ENCODE measurements around the gene TIMP2. TPM values are rescaled to one million over a fixed set of nuclear protein-coding genes. Genes with fewer than 3 reads are reported as not detected.
"Not testable (repeated sequence)": the region's sequence is repeated elsewhere in the genome, so short reads cannot be mapped to it uniquely, and the experiment has no call there.

Gene TIMP2
- total RNA-seq, 1 experiment from 2014 or later = 145 TPM

- no peaks in the 10 kb centered on the region for H3K27me3 ChIP-seq
- DNase-seq = no peak
- H3K36me3 ChIP-seq = peaks cover 57% of the 10 kb centered on the region
- H3K4me3 ChIP-seq = no peak overlapping the region
- H3K9me3 ChIP-seq = no peaks in the 10 kb centered on the region
Observed at GRCh38 chr17:78900816-78901215, 24.4 kb downstream of the TIMP2 start.

DNA sequence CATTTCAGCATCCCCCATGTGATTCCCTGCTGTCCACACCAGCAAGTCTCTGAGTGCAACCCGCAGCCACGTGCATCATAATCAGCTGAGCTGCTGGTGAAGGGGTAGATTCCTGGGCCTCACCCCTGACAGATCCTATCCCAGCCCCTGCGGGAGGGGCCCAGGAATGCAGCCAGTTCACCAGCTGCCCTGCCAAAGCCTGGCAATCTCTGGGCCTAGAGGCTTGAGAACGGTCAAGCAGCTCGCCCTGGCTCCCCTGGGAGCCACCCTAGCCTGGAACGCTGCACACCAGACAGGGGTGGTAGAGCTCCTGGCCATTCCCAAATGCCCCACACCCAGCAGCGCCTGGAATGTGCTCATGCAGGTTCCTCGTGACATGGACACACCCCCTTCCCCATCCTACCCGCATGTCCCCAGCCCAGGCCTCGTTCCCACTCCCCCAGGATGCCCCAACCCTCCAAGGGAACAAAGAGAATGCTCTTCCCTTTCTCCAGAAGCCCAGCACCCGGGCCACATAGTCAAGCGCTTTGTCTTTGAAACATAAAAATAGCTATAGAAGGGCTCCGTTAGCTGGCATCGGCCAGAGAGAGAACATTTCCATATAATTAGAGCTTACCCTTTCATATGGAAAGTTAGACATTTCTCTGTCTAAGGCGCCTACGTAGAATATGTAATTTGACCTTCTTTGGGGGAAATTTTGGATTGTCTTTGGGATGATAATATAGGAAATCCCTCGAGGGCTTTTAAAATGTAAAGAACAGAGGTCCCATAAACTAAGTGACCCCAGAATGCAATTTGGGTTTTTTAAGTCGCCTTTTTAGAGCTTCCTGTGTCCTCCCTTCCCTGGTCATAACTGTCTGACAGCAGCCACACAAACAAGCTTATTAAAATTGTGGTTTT, 25.6 kb downstream of the TIMP2 start:
- H3K36me3 ChIP-seq = peaks cover 51% of the 10 kb centered on the region
- H3K9me3 ChIP-seq = no peaks in the 10 kb centered on the region
- H3K4me3 ChIP-seq = no peak overlapping the region
- peak; percentile 49 for DNase-seq
- H3K27me3 ChIP-seq = no peaks in the 10 kb centered on the region

DNA sequence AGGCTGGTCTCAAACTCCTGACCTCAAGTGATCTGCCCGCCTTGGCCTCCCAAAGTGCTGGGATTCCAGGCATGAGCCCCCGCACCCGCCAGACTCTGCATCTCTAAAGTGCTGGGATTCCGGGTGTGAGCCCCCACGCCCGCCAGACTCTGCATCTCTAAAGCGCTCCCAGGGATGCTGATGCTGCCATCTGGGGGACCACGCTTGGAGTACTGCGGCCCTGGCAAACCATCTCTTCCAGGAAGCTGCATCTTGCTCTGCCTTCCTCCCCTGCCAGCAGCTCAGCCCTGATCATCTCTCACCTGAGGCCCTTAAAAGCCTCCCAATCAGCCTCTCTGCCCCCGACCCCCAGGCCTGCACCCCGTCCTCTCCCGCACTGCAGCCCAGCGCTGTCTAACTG, 26.2 kb downstream of the TIMP2 start:
- DNase-seq = no peak
- no peaks in the 10 kb centered on the region for H3K9me3 ChIP-seq
- no peaks in the 10 kb centered on the region for H3K27me3 ChIP-seq
- peaks cover 46% of the 10 kb centered on the region for H3K36me3 ChIP-seq
- H3K4me3 ChIP-seq = no peak overlapping the region

DNA sequence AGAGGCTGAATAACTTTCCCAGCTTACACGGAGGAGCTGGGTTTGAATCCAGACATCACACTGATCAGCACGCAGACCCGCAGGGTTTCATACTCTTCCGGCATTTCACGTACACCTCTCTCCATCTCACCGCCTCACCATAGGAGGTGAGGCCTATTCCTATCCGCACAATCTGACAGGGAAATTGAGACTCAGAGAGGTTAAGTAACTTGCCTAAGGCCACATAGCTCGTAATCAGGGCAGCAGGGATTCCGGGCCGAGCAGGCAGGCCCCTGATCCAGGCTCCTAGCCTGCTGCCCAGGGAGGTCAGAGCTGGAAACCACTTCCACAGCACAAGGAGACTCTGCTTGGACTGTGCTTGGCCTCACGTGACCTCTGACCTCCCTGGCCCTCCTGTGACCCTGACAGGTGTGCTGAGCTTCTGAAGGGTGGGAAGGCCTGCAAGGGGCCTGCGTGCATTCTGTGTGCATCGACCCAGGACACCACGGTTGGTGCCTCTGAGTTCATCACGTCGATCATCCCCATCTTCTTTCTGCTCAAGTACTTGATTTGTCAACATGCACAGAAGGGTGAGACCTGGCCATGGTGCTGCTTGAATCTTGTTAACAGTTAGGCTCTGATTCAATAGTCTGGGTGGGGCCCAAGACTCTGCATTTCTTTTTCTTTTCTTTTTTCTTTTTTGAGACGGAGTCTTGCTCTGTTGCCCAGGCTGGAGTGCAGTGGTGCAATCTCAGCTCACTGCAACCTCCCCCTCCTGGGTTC, 26.9 kb downstream of the TIMP2 start:
- Histone ChIP-seq H3K27me3 (no peaks in the 10 kb centered on the region), H3K36me3 (peaks cover 47% of the 10 kb centered on the region), H3K9me3 (no peaks in the 10 kb centered on the region), H3K4me3 (no peak overlapping the region)
- DNase-seq = no peak

- Histone ChIP-seq H3K9me3 (no peaks in the 10 kb centered on the region), H3K36me3 (peaks cover 42% of the 10 kb centered on the region), H3K4me3 (no peak overlapping the region), H3K27me3 (no peaks in the 10 kb centered on the region)
- DNase-seq = no peak
Observed at GRCh38 chr17:78897664-78898047, 27.5 kb downstream of the TIMP2 start.

DNA sequence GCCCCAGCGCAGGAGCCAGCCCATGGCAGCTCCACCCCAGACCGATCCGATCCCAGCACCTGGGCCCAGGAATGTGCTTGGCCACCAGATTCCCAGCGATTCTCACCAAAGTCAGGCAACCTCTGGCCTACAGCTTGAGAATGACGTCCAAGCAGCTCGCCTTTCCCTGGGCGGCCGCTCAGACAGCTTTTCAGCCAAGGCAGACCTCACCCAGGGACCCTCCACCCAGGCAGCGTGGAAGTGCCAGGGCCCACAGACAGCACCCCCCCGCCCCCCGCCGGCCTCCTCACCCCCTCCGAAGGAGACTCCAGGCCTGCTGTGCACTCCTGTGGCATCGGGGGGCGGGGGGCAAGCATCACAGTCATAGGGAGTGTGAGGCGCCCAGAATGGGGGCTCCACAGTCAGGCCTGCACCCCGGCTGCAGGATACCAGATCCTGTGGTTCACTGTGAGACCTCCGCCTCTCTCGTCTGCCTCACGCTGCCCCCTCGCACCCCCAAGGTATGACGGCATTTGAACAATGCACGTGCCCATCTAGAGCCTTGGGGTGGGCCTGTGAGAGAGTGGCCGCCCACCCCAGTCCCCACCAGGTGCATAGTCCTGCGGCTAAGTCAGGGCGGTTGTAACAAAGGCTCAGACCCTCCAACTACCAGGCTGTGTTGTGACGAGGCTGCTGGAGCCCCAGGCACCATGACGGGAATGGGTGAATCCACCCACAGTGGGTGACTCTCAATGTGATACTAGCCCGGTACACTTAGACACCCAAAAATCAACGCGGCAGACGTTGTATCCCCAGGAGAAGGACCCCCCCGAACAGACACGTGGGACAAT, 28.1 kb downstream of the TIMP2 start:
- no peak for DNase-seq
- Histone ChIP-seq H3K27me3 (no peaks in the 10 kb centered on the region), H3K36me3 (peaks cover 41% of the 10 kb centered on the region), H3K4me3 (no peak overlapping the region), H3K9me3 (no peaks in the 10 kb centered on the region)

- H3K9me3 ChIP-seq = no peaks in the 10 kb centered on the region
- no peaks in the 10 kb centered on the region for H3K27me3 ChIP-seq
- no peak for DNase-seq
- peaks cover 44% of the 10 kb centered on the region for H3K36me3 ChIP-seq
- no peak overlapping the region for H3K4me3 ChIP-seq
Observed at GRCh38 chr17:78896091-78896833, 28.9 kb downstream of the TIMP2 start.

DNA sequence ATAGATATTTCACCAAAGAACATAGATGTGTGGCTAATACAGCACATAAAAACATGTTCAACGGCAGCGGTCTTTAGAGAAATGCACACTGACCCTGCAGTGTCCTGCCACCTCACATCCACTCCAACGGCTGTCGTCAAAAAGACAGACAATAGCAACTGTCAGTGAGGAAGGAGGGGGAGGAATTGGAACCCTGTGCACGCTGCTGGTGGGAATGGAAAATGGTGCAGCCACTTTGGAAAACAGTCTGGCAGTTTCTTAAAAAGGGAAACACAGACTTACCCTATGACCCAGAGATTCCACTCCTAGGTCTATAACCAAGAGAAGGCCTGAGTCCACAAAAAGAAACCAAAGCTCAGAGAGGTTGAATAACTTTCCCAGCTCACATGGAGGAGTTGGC, 29.9 kb downstream of the TIMP2 start:
- Histone ChIP-seq H3K9me3 (no peaks in the 10 kb centered on the region), H3K36me3 (peaks cover 41% of the 10 kb centered on the region), H3K4me3 (no peak overlapping the region), H3K27me3 (no peaks in the 10 kb centered on the region)
- no peak for DNase-seq

DNA sequence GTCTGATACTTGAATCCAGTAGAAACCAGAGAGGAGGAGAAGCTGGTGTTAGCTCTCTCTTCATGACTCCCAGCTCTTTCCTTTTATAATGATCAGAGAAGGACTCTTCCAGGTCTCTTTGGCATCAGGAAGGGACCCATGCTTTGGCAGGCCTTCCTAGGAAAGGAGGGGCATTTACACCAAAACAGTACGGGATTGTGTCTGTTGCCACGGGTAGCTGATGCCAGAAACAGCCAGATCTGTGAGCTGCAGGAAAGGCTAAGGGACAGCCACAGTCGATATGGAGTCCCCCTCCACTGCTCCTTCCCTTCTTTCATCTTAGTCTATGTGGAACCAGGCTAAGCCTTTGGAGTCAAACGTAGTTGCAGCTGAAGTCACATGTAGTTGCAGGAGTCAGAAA, 31.5 kb downstream of the TIMP2 start:
- Histone ChIP-seq H3K4me3 (no peak overlapping the region), H3K36me3 (peaks cover 47% of the 10 kb centered on the region), H3K27me3 (no peaks in the 10 kb centered on the region), H3K9me3 (no peaks in the 10 kb centered on the region)
- DNase-seq = no peak

- Histone ChIP-seq H3K36me3 (peaks cover 42% of the 10 kb centered on the region), H3K4me3 (no peak overlapping the region), H3K27me3 (no peaks in the 10 kb centered on the region), H3K9me3 (no peaks in the 10 kb centered on the region)
- DNase-seq = no peak
Observed at GRCh38 chr17:78892936-78893379, 32.2 kb downstream of the TIMP2 start.

DNA sequence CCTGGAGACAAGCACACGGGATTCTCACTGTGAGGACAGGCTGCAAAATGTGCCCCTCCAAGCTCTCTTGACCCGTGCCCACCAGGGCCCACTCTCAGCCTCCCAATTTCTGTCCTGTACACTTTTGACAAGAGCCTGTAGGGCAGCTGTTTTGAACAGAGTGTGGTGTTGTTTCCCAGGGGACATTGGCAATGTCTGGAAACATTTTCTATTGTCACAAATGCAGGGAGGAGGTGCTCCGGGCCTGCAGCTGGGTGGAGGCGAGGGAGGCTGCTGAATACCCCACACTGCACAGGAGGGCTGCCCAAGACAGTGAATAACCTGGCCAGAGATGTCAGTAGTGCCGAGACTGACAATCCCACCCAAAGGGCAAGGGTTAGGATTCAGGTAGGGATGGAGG, 32.7 kb downstream of the TIMP2 start:
- Histone ChIP-seq H3K27me3 (no peaks in the 10 kb centered on the region), H3K9me3 (no peaks in the 10 kb centered on the region), H3K4me3 (no peak overlapping the region), H3K36me3 (peaks cover 42% of the 10 kb centered on the region)
- no peak for DNase-seq

GRCh38 chr17:78892062-78892456, 33.1 kb downstream of the TIMP2 start:
- H3K9me3 ChIP-seq = no peaks in the 10 kb centered on the region
- H3K4me3 ChIP-seq = no peak overlapping the region
- H3K36me3 ChIP-seq = peaks cover 45% of the 10 kb centered on the region
- DNase-seq = no peak
- H3K27me3 ChIP-seq = no peaks in the 10 kb centered on the region

GRCh38 chr17:78891406-78892061, 33.7 kb downstream of the TIMP2 start:
- H3K4me3 ChIP-seq = no peak overlapping the region

GRCh38 chr17:78890498-78890897, 34.7 kb downstream of the TIMP2 start:
- H3K27me3 ChIP-seq = no peaks in the 10 kb centered on the region
- DNase-seq = no peak
- H3K36me3 ChIP-seq = peaks cover 45% of the 10 kb centered on the region
- no peaks in the 10 kb centered on the region for H3K9me3 ChIP-seq
- no peak overlapping the region for H3K4me3 ChIP-seq

More at GRCh38 chr17:78891406-78892061, 33.7 kb downstream of the TIMP2 start:
- H3K27me3 ChIP-seq = no peaks in the 10 kb centered on the region
- DNase-seq = no peak
- no peaks in the 10 kb centered on the region for H3K9me3 ChIP-seq
- peaks cover 45% of the 10 kb centered on the region for H3K36me3 ChIP-seq

- H3K4me3 ChIP-seq, H3K27me3 ChIP-seq, H3K9me3 ChIP-seq, DNase-seq: not testable (repeated sequence)
- H3K36me3 ChIP-seq = peaks cover 48% of the 10 kb centered on the region
Observed at GRCh38 chr17:78890096-78890495, 35.1 kb downstream of the TIMP2 start.

- Histone ChIP-seq H3K4me3 (no peak overlapping the region), H3K27me3 (no peaks in the 10 kb centered on the region), H3K9me3 (no peaks in the 10 kb centered on the region), H3K36me3 (peaks cover 54% of the 10 kb centered on the region)
- DNase-seq = no peak
Observed at GRCh38 chr17:78889531-78889930, 35.7 kb downstream of the TIMP2 start.

Measured in MG63 (cell line).